Endothelial cell of umbilical vein (primary cell): ENCODE results near the gene REEP2. TPM values are rescaled to one million over a fixed set of nuclear protein-coding genes. Genes with fewer than 3 reads are reported as not detected.
A peak's percentile ranks its signal among the peaks of the same experiment; 100 is the strongest.

Source experiments
- BruUV-seq: library from RNA; stranded (reverse); fragments of 400-500 nt; replicated peaks from 2 replicates; lab custom pipeline; 2021; lab: Mats Ljungman, UMichigan
- CTCF ChIA-PET: fragments of 300-600, 350-600 bp; sonication (Branson Sonifier 250); formaldehyde crosslinking; loops from one replicate; lab custom pipeline; 2021; ENCODE audit warnings: antibody characterized with exemption, inconsistent platforms; lab: Charles Lee
- POLR2A ChIA-PET: fragments of 300-600, 350-600 bp; sonication (Branson Sonifier 250); formaldehyde crosslinking; loops from one replicate; lab custom pipeline; 2021; ENCODE audit warnings: antibody characterized with exemption, inconsistent platforms; lab: Charles Lee
- DNase-seq: peaks from one replicate; pipeline ENCODE4 v3.0.0-alpha.2; 2011; ENCODE audit warnings: low read depth, low spot score
- FAIRE-seq: peaks from 2 replicates; lab custom pipeline; 2011; peaks lifted over from hg19 to GRCh38; lab: Jason Lieb, UNC
- H2AFZ ChIP-seq: 2 replicates; pipeline ENCODE4 v1.6.0; 2012; ENCODE audit warnings: low read depth, low read length, control low read depth, inconsistent platforms
- H3K27ac ChIP-seq: 2 replicates; pipeline ENCODE4 v1.5.1; 2011; ENCODE audit warnings: low read depth, mild to moderate bottlenecking, control low read depth, low read length, moderate library complexity; ENCODE audit not compliant: insufficient read depth
- H3K27me3 ChIP-seq, 2 experiments: 2 replicates each; pipeline versions ENCODE4 v1.6.0 to v1.6.1; 2011; ENCODE audit warnings: low read length in 2 of 2, mixed read lengths in 1 of 2; ENCODE audit not compliant: control insufficient read depth in 2 of 2, insufficient read depth in 2 of 2
- H3K36me3 ChIP-seq, 2 experiments: 2 replicates in 1 of 2; 3 replicates in 1 of 2; pipeline ENCODE4 v1.5.1; 2011; ENCODE audit warnings: low read length in 2 of 2, mild to moderate bottlenecking in 1 of 2, moderate library complexity in 1 of 2; ENCODE audit not compliant: control insufficient read depth in 2 of 2, insufficient read depth in 2 of 2; ENCODE audit errors: extremely low read depth in 1 of 2
- H3K4me1 ChIP-seq: 3 replicates; pipeline ENCODE4 v1.5.1; 2011; ENCODE audit warnings: mild to moderate bottlenecking, low read length; ENCODE audit not compliant: control insufficient read depth, insufficient read depth; ENCODE audit errors: extremely low read depth
- H3K4me2 ChIP-seq: 2 replicates; pipeline ENCODE4 v1.6.1; 2011; ENCODE audit warnings: low read length, control low read depth, mixed read lengths; ENCODE audit not compliant: insufficient read depth
- H3K4me3 ChIP-seq, 3 experiments: fragments of 200-600 bp in 1 of 3; sonication (generic), shearing (Covaris generic) in 1 of 3; replicated peaks in 1 of 3; 2 replicates each; pipeline ENCODE4 v1.5.1; 2011 to 2016; ENCODE audit warnings: control low read depth in 3 of 3, low read length in 3 of 3, mild to moderate bottlenecking in 2 of 3, inconsistent platforms in 1 of 3, low read depth in 1 of 3, moderate library complexity in 1 of 3; ENCODE audit not compliant: insufficient read depth in 1 of 3
- H3K79me2 ChIP-seq: 2 replicates; pipeline ENCODE4 v1.6.0; 2012; ENCODE audit warnings: low read length, inconsistent platforms; ENCODE audit not compliant: control insufficient read depth, insufficient read depth
- H3K9ac ChIP-seq: replicated peaks from 2 replicates; pipeline ENCODE3; 2011; ENCODE audit warnings: low read length, control low read depth; ENCODE audit not compliant: insufficient read depth; ENCODE audit errors: extremely low read depth
- H3K9me1 ChIP-seq: replicated peaks from 3 replicates; pipeline ENCODE4 v1.6.0; 2011; ENCODE audit warnings: mild to moderate bottlenecking, low read length; ENCODE audit not compliant: control insufficient read depth, insufficient read depth; ENCODE audit errors: extremely low read depth
- H3K9me3 ChIP-seq: replicated peaks from 2 replicates; pipeline ENCODE4 v1.5.1; 2012; ENCODE audit warnings: low read length, inconsistent platforms; ENCODE audit not compliant: control insufficient read depth, insufficient read depth
- H4K20me1 ChIP-seq: replicated peaks from 2 replicates; pipeline ENCODE3; 2011; ENCODE audit warnings: mild to moderate bottlenecking, low read length; ENCODE audit not compliant: control insufficient read depth, insufficient read depth; ENCODE audit errors: extremely low read depth
- EZH2 ChIP-seq: IDR thresholded peaks from 2 replicates; pipeline ENCODE4 v1.6.1; 2012; ENCODE audit warnings: borderline replicate concordance, low read depth, mild to moderate bottlenecking, moderate library complexity, low read length, inconsistent platforms; ENCODE audit not compliant: severe bottlenecking
- FOS ChIP-seq: IDR thresholded peaks from 2 replicates; pipeline ENCODE4 v1.6.1; 2011; ENCODE audit warnings: mild to moderate bottlenecking, low read length, moderate library complexity, borderline replicate concordance; ENCODE audit not compliant: insufficient read depth
- GATA2 ChIP-seq: IDR thresholded peaks from 2 replicates; pipeline ENCODE4 v1.7.0; 2011; ENCODE audit warnings: low read depth, mild to moderate bottlenecking, moderate library complexity, mixed read lengths, low read length; ENCODE audit not compliant: insufficient read length, insufficient read depth
- JUN ChIP-seq: IDR thresholded peaks from 2 replicates; pipeline ENCODE4 v1.6.1; 2011; ENCODE audit warnings: borderline replicate concordance, low read depth; ENCODE audit not compliant: insufficient read length, insufficient read depth
- MYC ChIP-seq: IDR thresholded peaks from one replicate; pipeline ENCODE4 v1.6.1; 2011; ENCODE audit warnings: mild to moderate bottlenecking, low read depth, low read length
- POLR2A ChIP-seq: IDR thresholded peaks from 2 replicates; pipeline ENCODE4 v1.6.1; 2012; ENCODE audit warnings: low read depth, mild to moderate bottlenecking, control low read depth, low read length
- POLR2AphosphoS5 ChIP-seq: IDR thresholded peaks from 2 replicates; pipeline ENCODE4 v1.6.1; 2012; ENCODE audit warnings: low read depth, mild to moderate bottlenecking, control low read depth, low read length, moderate library complexity; ENCODE audit not compliant: insufficient read depth
- dilution Hi-C: fragments of 300-500 bp; cut with MboI; formaldehyde crosslinking; loops from one replicate; pipeline ENCODE4 v1.15.0; 2019; ENCODE audit warnings: low sequenced_read_pairs; ENCODE audit not compliant: extremely low pct_ligation_motif_present
- intact Hi-C: fragments of 100-400 bp; cut with micrococcal nuclease; formaldehyde crosslinking; loops from one replicate; pipeline ENCODE4 v1.10.0; 2022
- polyA plus RNA-seq, 4 experiments: library from polyadenylated mRNA; depleted of rRNA in 3 of 4; stranded (reverse) in 3 of 4; unstranded in 1 of 4; fragments of >200 nt; gene quantifications; 2 replicates each; pipeline versions ENCODE4 v1.2.1 to v1.2.3, GENCODE V29; 2011 to 2012; ENCODE audit warnings: missing spikeins in 1 of 4
- total RNA-seq: library from RNA; stranded (reverse); gene quantifications from 2 replicates; pipeline ENCODE4 v1.2.3, GENCODE V29; 2021
- TF ChIP-seq, protein P1 (sequence below): IDR thresholded peaks from 2 replicates; pipeline ENCODE4 v1.6.1; 2011; ENCODE audit not compliant: insufficient read depth, insufficient read length
- TF ChIP-seq, protein P2 (sequence below), 2 donors: IDR thresholded peaks; 1 replicate in 1 of 2; 2 replicates in 1 of 2; pipeline ENCODE4 v1.5.1; 2011; ENCODE audit warnings: low read length in 2 of 2, mild to moderate bottlenecking in 2 of 2, moderate library complexity in 2 of 2, control low read depth in 1 of 2, inconsistent platforms in 1 of 2, low read depth in 1 of 2; ENCODE audit not compliant: insufficient read depth in 1 of 2; ENCODE audit errors: extremely low read depth in 1 of 2

Gene REEP2
- total and polyA plus RNA-seq, 2 donors (not counting 3 experiments of a cell fraction or from before 2014, with no cell fraction given): 4.0 to 4.8 TPM

DNA sequence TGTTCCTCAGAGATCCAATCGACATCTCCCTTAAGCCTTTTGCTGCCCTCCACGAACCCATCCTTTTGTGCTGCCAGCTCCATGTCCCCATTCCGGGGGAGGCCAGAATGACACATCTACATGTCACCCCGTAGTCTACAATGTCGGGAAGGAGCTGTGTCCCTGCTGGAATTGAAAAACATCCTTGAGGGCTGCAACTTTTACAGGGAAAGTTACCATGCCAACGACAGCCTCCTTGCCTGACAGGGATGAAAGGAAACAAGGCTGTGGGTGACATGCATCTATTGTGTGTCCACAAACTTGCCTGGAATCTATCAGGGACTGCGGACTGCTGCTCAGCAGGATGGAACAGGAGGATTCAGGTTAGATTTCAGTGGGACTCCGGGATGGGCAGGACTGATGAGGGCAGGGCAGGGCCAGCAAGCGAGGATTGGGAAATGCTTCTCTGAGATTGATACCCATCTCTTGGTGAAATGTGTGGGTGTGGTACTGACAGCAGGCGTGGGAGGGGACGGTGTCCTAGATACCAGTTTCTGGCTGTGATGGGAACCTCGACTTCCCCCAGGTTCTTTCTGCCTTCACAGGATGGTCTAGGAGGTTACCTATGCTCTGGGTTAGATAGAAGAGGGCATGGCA lies 51.9 kb downstream of the REEP2 start:
- Histone ChIP-seq H3K4me2 (no peak overlapping the region), H3K36me3 (no peaks in the 10 kb centered on the region), H3K4me1 (peaks cover 9% of the 10 kb centered on the region), H3K9ac (no peak overlapping the region), H3K27ac (no peak overlapping the region), H3K27me3 (peaks cover 11 to 22% of the 10 kb centered on the region in 2 experiments), H4K20me1 (no peaks in the 10 kb centered on the region), H2AFZ (no peak overlapping the region), H3K79me2 (no peaks in the 10 kb centered on the region), H3K4me3 (no peak overlapping the region), H3K9me3 (no peaks in the 10 kb centered on the region), H3K9me1 (no peaks in the 10 kb centered on the region)
- TF ChIP-seq POLR2A: no peak
- TF ChIP-seq, protein P1, sequence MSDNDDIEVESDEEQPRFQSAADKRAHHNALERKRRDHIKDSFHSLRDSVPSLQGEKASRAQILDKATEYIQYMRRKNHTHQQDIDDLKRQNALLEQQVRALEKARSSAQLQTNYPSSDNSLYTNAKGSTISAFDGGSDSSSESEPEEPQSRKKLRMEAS: no peak
- TF ChIP-seq FOS: no peak
- TF ChIP-seq, protein P2, sequence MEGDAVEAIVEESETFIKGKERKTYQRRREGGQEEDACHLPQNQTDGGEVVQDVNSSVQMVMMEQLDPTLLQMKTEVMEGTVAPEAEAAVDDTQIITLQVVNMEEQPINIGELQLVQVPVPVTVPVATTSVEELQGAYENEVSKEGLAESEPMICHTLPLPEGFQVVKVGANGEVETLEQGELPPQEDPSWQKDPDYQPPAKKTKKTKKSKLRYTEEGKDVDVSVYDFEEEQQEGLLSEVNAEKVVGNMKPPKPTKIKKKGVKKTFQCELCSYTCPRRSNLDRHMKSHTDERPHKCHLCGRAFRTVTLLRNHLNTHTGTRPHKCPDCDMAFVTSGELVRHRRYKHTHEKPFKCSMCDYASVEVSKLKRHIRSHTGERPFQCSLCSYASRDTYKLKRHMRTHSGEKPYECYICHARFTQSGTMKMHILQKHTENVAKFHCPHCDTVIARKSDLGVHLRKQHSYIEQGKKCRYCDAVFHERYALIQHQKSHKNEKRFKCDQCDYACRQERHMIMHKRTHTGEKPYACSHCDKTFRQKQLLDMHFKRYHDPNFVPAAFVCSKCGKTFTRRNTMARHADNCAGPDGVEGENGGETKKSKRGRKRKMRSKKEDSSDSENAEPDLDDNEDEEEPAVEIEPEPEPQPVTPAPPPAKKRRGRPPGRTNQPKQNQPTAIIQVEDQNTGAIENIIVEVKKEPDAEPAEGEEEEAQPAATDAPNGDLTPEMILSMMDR (IDR thresholded peaks at IDR 0.05; ENCODE audit: extremely low read depth in 1 of 2, insufficient read depth in 1 of 2, low read depth in 1 of 2, low read length in 2 of 2): no peak
- TF ChIP-seq GATA2: no peak
- TF ChIP-seq MYC: no peak
- no peak for TF ChIP-seq POLR2AphosphoS5
- no peak for TF ChIP-seq JUN
- no peak for TF ChIP-seq EZH2
- intact Hi-C loops (no loop called here), dilution Hi-C loops (no loop called here)
- CTCF ChIA-PET: no interaction called here
- FAIRE-seq (no peak), DNase-seq (peak; percentile 0)
- POLR2A ChIA-PET: interaction anchor here (1.4 kb wide), 1 partner anchor 26 kb away, joined by 3 read pairs; the partner anchor contains the start of gene EGR1
- BruUV-seq: no TSS peak
